Measurements from ENCODE around the gene DEDD2. TPM values are rescaled to one million over a fixed set of nuclear protein-coding genes. Genes with fewer than 3 reads are reported as not detected.

Gene DEDD2
- polyA plus RNA-seq, 3 donors: 125 to 141 (median 133) TPM

GRCh38 chr19:42175952-42176648, 41.4 kb downstream of the DEDD2 start:
- peak overlapping the region in 1 of 7 donors; percentile 68 for H3K27ac Mint-ChIP-seq
- TF ChIP-seq CTCF (IDR thresholded peaks at IDR 0.05): no peak
- H3K27me3 ChIP-seq (ENCODE audit: control insufficient read depth in 2 of 2, insufficient read depth in 2 of 2, low read length in 2 of 2): peaks cover 46 to 59% of the 10 kb centered on the region in 2 donors
- H3K4me3 Mint-ChIP-seq: peak overlapping the region in 1 of 2 donors; percentile 99
- peak overlapping the region; percentile 76 for H2AFZ ChIP-seq (ENCODE audit: insufficient read depth, low read depth, low read length, poor library complexity, severe bottlenecking)
- H3K4me2 ChIP-seq (replicated peaks; ENCODE audit: extremely low read depth, low read length, poor library complexity, severe bottlenecking): peak overlapping the region; percentile 79
- WGBS (ENCODE audit: insufficient coverage): 1% methylated on average over 25 of the region's 34 CpGs
- no peak for DNase-seq
- H3K27ac ChIP-seq (ENCODE audit: low read depth in 1 of 2, low read length in 2 of 2): no peak overlapping the region
- peaks cover 14 to 25% of the 10 kb centered on the region in 2 donors for H3K4me1 ChIP-seq (ENCODE audit: control insufficient read depth in 1 of 2, insufficient read depth in 2 of 2, low read length in 2 of 2)
- peaks cover 8% of the 10 kb centered on the region for H4K20me1 ChIP-seq (ENCODE audit: insufficient read depth, low read length)
- peaks cover 5 to 8% of the 10 kb centered on the region in 2 donors for H3K36me3 Mint-ChIP-seq
- no peaks in the 10 kb centered on the region for H3K79me2 ChIP-seq (ENCODE audit: insufficient read depth, low read length)
- peak overlapping the region; percentile 26 to 78 (median 36) for H3K4me3 ChIP-seq (replicated peaks in 1 of 3; ENCODE audit: low read depth in 2 of 3, low read length in 3 of 3)
- peaks cover 30 to 38% (median 33%) of the 10 kb centered on the region in 3 donors for H3K27me3 Mint-ChIP-seq (ENCODE audit: low read depth in 3 of 3)
- peaks cover 18% of the 10 kb centered on the region for H3K4me1 Mint-ChIP-seq
- no peaks in the 10 kb centered on the region for H3K36me3 ChIP-seq (replicated peaks in 1 of 2; ENCODE audit: control insufficient read depth in 1 of 2, insufficient read depth in 2 of 2, low read length in 2 of 2)
- H3K9me3 Mint-ChIP-seq: peaks cover 0 to 13% (median 5%) of the 10 kb centered on the region in 7 donors
- intact Hi-C loops (cut with micrococcal nuclease): no loop called here
- peaks cover 0 to 11% of the 10 kb centered on the region in 2 donors for H3K9me3 ChIP-seq (replicated peaks in 1 of 2; ENCODE audit: control insufficient read depth in 1 of 2, insufficient read depth in 1 of 2, low read length in 2 of 2)
- H3K9ac ChIP-seq (ENCODE audit: insufficient read depth, low read length, poor library complexity, severe bottlenecking): peak overlapping the region; percentile 17

GRCh38 chr19:42174958-42175734, 42.3 kb downstream of the DEDD2 start:
- peak overlapping the region; percentile 79 for H3K4me2 ChIP-seq (replicated peaks; ENCODE audit: extremely low read depth, low read length, poor library complexity, severe bottlenecking)
- peaks cover 8% of the 10 kb centered on the region for H4K20me1 ChIP-seq (ENCODE audit: insufficient read depth, low read length)
- no peak overlapping the region for H3K27ac ChIP-seq (ENCODE audit: low read depth in 1 of 2, low read length in 2 of 2)
- H3K79me2 ChIP-seq (ENCODE audit: insufficient read depth, low read length): no peaks in the 10 kb centered on the region
- intact Hi-C loops (cut with micrococcal nuclease): no loop called here
- H3K9ac ChIP-seq (ENCODE audit: insufficient read depth, low read length, poor library complexity, severe bottlenecking): no peak overlapping the region
- H3K4me3 ChIP-seq (replicated peaks in 1 of 3; ENCODE audit: low read depth in 2 of 3, low read length in 3 of 3): no peak overlapping the region
- no peak for TF ChIP-seq CTCF (IDR thresholded peaks at IDR 0.05)
- DNase-seq: no peak
- peak overlapping the region in 1 of 2 donors; percentile 99 for H3K4me3 Mint-ChIP-seq
- peaks cover 43 to 52% of the 10 kb centered on the region in 2 donors for H3K27me3 ChIP-seq (ENCODE audit: control insufficient read depth in 2 of 2, insufficient read depth in 2 of 2, low read length in 2 of 2)
- H3K27me3 Mint-ChIP-seq (ENCODE audit: low read depth in 3 of 3): peaks cover 30 to 36% (median 33%) of the 10 kb centered on the region in 3 donors
- peaks cover 5 to 8% of the 10 kb centered on the region in 2 donors for H3K36me3 Mint-ChIP-seq
- H3K27ac Mint-ChIP-seq: no peak overlapping the region
- 73% methylated on average over 5 of the region's 6 CpGs for WGBS (ENCODE audit: insufficient coverage)
- peaks cover 17% of the 10 kb centered on the region for H3K4me1 Mint-ChIP-seq
- no peaks in the 10 kb centered on the region for H3K36me3 ChIP-seq (replicated peaks in 1 of 2; ENCODE audit: control insufficient read depth in 1 of 2, insufficient read depth in 2 of 2, low read length in 2 of 2)
- H2AFZ ChIP-seq (ENCODE audit: insufficient read depth, low read depth, low read length, poor library complexity, severe bottlenecking): no peak overlapping the region
- peaks cover 0 to 11% of the 10 kb centered on the region in 2 donors for H3K9me3 ChIP-seq (replicated peaks in 1 of 2; ENCODE audit: control insufficient read depth in 1 of 2, insufficient read depth in 1 of 2, low read length in 2 of 2)
- peaks cover 14 to 25% of the 10 kb centered on the region in 2 donors for H3K4me1 ChIP-seq (ENCODE audit: control insufficient read depth in 1 of 2, insufficient read depth in 2 of 2, low read length in 2 of 2)
- H3K9me3 Mint-ChIP-seq: peaks cover 0 to 13% (median 5%) of the 10 kb centered on the region in 7 donors
